Measurements from ENCODE around the gene PIGR. TPM values are rescaled to one million over a fixed set of nuclear protein-coding genes. Genes with fewer than 3 reads are reported as not detected.

The PIGR gene, protein sequence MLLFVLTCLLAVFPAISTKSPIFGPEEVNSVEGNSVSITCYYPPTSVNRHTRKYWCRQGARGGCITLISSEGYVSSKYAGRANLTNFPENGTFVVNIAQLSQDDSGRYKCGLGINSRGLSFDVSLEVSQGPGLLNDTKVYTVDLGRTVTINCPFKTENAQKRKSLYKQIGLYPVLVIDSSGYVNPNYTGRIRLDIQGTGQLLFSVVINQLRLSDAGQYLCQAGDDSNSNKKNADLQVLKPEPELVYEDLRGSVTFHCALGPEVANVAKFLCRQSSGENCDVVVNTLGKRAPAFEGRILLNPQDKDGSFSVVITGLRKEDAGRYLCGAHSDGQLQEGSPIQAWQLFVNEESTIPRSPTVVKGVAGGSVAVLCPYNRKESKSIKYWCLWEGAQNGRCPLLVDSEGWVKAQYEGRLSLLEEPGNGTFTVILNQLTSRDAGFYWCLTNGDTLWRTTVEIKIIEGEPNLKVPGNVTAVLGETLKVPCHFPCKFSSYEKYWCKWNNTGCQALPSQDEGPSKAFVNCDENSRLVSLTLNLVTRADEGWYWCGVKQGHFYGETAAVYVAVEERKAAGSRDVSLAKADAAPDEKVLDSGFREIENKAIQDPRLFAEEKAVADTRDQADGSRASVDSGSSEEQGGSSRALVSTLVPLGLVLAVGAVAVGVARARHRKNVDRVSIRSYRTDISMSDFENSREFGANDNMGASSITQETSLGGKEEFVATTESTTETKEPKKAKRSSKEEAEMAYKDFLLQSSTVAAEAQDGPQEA
- polyA plus RNA-seq (2014; cell fraction: cytosol; rRNA removed), result not detected in 2 replicates
- polyA plus RNA-seq (2014; cell fraction: nucleus; rRNA removed), result not detected in 2 replicates

DNA sequence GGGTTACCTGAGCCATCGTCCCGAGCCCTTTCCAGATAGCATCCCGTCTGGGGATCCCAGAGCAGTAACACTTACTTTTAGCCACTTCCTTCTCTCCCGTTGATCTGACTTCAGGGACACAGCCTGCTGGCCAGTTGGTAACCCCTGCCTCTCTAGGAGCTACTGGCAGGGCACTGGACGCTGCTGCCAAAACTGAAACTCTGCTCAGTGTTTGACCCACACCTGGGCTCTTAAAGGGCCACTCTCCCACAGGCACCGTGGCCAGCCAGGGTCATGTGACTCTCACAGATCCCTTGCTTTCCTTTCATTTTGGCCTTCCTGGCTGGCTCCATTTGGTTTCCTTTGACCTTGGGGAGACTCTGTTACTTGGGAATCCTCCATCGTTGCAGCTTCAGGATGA is at the start of gene PIGR:
PIGR (minus strand) TSS at position 206 of the 400 bp plus-strand sequence. CDS start 5,935 bp downstream, outside the sequence.
- no peak for DNase-seq (ENCODE audit: low spot score)

DNA sequence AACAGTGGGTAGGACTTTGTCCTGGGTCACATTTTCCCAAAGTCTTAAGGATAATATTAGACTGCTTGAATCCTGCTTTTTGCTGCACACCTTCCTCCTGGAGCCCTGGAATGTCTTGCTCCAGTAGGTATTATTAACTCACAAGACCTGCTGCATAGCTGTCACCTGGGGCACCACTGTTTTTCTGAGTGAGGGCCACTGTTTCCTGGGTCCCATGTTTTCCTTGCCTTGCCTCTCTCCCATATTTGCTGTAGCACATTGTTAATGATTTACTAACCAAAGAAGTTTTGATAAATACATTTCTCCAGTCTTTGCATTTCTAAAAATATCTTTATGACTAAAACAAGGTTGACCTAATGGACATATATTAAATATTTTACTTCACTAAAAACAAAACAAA is 46.5 kb upstream of the PIGR start:
- no peak for DNase-seq (ENCODE audit: low spot score)

DNA sequence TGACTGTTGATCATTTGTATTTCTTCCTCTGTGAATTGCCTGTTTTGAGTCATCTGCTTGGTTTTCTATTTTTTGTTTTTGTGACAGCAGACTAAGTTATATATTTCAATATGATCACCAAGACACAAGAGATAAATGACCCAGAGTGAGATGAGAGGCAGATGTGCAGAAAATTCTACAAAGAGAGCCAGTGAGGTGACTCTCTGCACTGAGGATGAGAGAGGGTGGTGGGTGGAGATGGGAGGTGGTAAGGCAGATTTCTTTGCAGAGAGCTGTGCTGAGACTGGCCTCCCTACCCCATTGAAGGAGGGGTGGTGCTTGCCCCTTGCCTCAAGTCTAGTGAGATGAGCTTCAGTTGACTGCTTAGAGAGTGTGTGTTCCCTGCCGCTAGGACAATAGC is 41.6 kb upstream of the PIGR start:
- no peak for DNase-seq (ENCODE audit: low spot score)

DNA sequence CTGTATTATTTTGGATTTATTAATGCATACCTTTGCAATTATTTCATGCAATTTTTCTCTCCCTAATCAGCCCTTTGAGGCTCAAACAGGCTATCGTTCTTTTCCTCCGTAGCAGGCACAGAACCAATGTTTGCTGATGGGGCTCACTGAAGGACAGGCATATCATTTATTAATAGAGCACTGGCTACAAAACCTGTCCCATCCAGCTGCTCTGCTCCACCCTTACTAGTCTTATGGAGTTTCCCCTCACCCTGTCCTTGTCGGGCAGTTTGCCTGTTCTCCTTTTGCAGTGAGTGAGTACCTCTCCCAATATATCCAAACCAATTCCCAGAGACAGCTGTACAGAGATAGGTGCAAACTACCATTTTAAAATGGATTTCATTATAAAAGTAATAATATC is 40.6 kb upstream of the PIGR start:
- no peak for DNase-seq (ENCODE audit: low spot score)

DNA sequence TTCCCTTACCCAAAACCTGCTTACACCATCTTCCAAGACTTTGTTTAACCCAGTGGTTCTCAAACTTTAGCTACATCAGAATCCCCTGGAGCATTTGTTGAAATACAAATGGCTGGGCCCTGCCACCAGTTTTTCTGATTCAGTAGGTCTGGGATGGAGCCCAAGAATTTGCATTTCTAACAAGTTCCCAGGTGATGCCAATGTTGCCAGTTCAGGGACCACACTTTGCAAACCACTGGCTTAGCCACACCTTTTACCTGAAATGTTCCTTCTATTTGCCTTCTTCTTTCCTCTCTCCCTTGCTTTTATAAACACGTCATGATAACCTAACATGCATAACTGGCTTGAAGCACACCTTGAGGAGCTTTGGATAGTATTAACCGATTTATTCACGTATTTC is 40.1 kb upstream of the PIGR start:
- no peak for DNase-seq (ENCODE audit: low spot score)

DNA sequence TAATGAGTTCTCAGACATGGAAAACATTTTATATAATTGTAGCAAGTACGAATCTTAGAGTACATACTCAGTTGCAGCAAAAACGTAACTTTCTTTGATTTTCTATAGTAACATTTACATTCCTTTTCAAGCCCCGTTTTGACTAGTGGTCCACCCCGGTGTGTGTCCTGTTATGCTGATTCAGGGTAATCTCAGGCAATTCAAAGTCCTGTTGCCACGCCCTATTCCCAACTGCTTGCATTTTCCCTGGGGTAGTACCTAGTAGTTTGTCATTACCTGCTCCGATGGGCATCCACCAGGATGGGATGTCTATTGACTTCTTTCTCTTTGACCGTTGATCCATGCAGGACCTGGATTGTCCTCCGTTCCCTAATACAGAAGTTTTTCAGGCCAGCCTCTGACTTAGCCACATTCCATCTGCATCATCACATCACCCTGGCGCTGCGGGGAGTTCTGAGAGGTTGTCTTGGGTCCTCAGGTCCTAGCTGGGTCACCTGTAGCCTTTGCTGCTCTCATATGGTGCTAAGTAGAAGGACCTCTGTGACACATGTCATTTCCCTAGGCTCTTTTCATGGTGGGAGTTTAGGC is 39.0 kb upstream of the PIGR start:
- DNase-seq (ENCODE audit: low spot score), result no peak

DNA sequence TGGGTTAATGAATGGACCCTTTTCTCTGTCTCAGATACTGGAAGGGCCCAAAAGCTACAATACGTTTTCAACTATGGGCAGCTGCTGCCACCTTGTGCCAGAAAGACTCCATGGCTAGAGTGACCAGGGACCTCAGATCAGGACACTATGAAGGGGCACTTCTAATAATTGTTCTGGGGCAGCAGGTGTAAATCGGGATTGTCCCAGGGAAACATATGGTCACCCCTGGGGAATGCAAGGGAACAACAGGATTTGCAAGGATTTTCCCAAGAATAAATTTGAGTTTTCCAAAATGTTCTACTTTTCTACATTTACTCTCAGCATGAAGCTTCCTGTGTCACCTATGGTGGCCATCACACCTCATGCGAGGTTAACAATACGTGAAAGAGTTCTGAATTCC is 36.0 kb upstream of the PIGR start:
- DNase-seq (ENCODE audit: low spot score), result peak; percentile 4

DNA sequence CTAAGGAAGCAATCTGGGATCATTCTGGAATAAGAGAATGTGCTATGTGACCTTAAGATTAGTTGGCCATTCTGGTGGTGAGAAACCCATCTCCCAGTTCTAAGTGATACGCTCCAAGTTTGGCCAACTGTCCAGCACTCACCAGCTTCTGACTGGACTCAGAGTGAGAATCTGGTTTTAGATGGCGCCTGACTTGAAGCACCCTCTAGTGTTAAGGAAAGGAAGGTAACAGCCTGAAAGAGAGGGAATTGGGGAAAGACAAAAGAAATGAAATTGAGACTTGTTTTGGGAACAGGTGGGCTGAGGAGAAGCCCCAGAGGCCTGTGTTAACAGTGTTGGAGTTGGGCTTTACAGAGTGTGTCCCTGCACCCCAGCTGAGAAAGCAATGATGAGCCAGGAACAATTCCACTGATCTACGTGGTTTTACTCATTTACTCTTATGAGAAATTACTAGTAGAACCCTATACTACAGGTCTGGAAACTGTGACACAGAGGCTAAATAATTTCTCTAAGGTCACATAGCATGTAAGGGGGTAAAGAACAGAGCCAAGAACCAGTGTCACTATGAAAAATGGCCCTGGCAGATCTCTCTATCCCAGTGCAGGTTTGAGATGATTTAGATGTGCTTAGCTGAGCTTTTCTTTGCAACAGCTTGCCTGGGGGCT is 33.2 kb upstream of the PIGR start:
- no peak for DNase-seq (ENCODE audit: low spot score)

DNA sequence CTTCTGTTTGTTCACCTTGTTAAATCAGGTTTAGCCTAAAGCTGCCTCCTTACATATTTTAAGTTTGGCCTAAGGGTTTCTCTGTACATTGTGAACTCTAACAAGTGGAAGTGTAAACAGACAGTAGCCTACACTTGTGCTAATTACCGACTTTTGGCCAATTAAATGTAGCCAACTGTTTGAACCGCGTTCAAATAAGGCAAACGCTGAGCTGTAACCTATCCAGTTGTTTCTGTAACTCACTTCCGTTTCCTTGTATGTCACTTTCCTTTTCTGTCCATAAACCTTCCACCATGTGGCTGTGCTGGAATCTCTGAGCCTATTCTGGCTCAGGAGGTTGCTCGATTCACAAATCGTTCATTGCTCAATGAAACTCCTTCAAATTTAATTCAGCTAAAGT is 32.0 kb upstream of the PIGR start:
- DNase-seq (ENCODE audit: low spot score), result no peak

DNA sequence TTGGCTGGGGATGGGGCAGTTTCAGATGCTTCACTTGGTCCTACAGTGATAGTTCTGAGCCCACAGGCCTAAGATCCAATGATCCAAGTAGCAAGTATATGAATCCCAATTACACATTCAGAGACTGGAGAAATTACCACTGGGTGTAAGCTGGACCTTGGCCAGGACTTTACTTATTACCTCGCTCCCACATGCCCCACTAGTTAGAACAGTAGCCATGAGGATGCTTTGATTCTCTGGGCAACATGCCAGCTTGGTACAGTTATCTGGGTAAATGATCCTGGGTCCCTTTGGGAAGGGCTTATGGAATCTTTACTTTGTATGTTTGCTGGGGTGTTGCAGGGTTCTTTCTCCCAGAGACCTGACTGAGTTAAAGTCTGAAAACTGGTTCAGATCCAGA is 29.0 kb upstream of the PIGR start:
- no peak for DNase-seq (ENCODE audit: low spot score)

DNA sequence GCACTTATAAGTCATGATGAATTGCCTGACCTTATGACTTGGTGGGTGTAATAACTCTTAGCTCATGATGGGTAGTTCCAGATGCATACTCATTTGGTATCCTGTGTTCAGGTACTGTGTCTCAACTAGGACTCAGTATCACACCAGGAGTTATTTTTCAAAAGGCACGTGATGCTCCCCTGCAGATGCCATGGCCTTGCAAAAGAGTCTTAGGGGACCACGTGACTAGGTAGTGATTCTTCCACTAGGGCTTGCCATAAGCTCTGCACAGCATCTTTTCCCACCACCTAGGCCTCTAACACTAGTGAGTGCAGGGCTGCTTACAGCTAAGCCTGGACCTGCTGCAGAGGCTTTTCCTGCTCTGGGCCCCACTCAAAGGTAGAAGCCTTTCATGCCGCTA is 27.9 kb upstream of the PIGR start:
- DNase-seq (ENCODE audit: low spot score), result no peak

DNA sequence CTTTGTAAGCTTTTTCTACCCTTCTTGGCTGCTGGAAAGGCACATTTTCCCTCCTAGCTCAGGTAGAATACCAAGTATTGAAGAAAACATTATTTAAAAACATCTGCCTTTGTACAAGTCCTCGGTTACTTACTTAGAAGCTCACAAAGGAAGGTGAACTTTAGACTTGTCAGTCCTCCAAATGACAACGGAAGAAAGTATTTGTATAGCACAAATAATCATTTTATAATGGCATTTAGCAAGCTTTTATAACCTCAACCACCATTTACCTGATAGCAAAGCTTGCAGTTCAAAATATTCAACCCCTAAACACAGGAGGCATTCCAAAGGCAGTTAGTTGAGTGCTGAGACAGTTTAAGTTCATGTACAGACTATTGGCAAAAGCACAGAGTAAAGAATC is 26.5 kb upstream of the PIGR start:
- DNase-seq (ENCODE audit: low spot score), result no peak

DNA sequence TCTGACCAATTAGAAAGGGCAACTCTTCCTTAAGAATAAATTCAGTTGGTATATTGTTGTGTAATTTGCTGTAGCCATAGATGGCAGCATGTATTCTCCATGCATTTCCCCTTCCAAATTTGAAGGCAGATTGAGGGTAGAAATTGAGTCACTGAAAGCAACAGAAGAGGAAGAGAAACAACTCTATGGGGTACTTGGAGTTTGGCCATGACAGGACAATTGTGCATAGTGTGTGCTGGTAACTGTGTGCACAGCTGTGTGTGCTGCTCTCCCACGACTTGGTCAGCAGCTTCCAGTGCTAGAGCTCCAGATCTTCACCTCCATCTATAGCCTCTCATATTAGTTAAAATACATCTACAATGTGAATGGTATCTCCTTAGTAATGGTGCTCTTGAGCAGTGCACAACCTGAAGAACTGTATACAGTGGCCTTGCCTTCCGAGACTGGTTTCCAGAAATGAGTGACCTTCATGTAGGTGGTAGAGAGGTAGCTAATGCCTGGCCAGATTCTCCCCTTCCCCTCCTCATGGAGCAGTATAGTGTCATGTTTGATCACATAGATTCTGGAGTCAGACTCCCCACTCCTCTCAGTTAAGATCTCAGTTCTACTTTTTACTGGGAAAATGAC is 24.9 kb upstream of the PIGR start:
- DNase-seq (ENCODE audit: low spot score), result no peak

DNA sequence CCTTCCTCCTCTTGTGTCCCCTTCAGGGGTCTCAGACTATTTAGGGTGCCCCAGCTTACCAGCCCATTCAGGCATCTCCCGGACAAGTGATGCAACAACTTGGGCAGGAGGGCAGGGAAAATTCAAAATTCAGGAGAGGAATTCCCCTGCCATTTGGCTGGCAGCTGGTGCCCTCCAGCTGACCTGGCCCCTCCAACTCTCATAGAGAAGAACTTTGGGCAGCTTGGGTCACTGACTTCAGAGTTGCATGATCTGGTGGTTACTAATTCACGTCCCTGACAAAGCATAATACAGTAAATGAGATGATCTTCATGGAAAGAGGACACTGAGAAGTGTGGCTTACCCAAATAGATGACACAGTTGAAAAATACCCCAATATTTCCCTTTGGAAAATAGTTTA is 24.2 kb upstream of the PIGR start, which contains the start of gene FCAMR:
FCAMR (minus strand) TSS at position 15 of the 400 bp plus-strand sequence. CDS start 335 bp downstream, outside the sequence.
- DNase-seq (ENCODE audit: low spot score), result no peak

DNA sequence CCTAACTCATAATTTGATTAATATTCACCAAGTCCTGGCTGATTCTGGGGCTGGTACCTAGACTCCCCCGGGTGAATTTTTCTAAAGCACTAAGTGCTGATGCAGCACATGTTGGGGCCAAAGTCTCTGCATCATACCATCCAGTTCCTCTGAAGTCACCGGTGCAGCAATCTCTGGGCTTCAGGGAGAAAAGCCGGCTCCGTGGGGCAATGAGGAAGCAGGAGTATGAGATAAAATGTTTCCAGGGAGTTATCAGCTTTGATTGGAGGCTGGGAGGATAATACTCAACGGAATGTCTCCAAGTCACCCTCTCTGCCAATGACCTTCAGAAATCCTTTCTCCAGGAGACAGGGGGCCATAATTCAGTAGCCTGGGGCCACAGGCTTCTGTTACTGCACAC is 22.8 kb upstream of the PIGR start:
- DNase-seq (ENCODE audit: low spot score), result no peak

DNA sequence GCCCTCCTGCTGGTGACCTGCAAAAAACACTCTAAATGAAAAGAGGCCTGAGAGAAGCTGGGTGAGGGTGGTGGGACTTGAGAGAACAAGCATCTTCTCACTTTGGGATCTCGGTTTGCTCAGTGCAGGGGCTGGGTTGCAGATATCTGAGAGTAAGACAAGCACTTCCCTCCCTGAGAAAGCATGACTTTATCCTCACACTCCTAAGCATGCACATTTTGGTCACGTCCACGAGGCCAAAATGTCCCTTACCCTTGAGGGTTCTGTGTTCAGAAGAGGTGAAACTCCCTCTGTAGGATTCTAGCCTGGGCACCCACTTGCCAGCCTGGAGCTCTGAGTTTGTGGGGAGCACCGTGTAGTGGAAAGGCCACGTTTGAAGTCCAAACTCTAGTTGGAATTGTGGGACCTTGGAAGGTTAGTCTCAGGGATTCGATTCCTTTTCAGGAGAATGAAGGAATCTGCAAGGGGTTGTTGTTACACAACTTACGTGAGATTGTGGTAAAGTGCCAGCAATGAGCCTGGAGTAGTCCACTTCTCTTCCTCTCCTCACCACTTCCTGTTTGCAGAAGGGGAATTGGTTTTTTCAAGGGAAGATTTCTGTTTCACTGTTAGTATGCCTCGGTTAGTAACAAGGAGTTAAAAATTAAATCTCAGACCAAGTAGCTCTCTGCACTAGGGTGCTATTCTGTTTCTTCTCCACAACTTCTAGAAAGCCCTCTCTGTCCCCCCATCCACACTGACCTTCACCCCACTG is 21.0 kb upstream of the PIGR start:
- no peak for DNase-seq (ENCODE audit: low spot score)

DNA sequence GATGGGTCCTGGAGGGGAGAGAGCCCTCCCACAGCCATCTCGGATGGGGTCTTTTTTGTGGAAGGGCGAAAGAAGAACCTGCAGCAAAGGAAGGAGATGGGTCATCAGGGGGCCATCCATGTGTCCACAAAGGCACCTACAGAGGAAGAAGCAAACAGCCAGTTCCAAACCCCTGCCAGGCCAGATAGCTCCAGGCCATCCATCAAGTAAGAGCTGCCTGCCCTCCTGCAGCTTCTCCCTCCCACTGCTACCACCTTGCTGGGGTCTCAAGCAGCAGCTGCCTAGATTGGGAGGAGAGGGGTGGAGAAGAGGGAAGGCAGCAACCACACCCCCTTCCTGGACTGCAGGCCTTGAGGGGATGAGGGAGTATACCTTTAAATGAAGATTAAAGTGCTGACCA is 19.5 kb upstream of the PIGR start:
- no peak for DNase-seq (ENCODE audit: low spot score)

DNA sequence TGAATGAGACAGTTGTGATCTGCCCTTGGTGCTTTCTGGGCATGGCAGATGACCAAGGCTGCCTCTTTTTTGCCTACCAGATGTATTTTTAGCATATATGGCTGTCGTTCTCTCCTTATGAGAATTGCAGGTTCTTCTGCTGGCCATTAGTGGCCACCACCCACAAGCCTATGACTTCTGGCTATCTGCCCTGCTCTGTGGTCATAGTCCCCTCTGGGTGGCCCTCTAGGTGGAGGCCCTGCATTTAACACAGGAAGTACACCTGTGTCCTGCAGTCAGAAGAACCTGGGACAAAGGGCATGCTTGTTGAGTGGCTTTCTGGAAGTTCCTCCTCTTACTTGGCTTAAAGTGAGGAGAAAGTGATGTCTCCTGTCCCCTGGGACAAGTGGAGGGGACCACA is 17.5 kb upstream of the PIGR start:
- DNase-seq (ENCODE audit: low spot score), result no peak

DNA sequence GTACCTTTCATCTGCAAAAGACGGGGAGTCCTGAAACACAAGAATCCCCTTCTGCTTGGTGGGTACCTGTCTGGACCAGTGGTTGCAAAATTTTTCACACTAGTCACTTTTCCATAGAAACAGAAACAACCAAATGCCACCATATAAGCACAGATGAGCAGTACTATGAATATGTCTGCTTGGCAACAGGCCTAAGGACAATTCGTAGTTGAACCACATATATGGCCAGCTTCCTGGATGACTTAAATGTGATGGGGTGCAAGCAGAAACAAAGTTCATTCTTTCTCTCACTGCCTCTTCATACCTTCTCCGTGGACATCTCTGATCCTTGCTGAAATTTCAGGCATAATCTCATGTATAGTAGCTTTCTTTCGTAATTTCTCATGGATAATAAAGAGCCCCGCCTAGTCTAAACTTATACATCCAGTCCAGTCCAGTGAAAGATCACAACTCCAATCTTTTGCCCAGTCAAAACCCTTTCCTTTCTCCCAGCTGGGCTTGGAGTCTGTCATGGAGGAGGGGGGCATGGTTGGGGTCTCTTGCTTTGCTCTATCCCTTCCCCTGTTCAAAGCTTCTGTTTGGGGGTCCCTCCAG is 16.9 kb upstream of the PIGR start:
- DNase-seq (ENCODE audit: low spot score), result no peak

DNA sequence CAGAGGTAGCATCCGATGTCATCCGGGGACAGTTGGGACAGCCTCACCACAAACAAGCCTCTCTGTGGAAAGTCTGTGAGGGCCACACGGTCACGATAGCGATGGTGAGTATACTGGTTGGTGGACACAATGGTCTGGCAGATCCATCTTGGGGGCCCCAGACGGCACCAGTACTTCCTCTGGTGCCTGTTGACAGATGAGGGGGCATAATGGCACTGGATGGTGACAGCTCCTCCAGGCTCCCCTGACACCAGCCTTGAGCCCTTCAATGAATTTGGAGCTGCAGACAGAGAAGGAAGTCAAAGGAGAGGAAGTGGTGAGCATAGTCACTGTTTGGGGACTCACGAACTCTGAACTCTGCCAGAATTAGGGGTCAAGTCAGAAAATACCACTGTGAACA is 16.0 kb upstream of the PIGR start:
- DNase-seq (ENCODE audit: low spot score), result no peak

Measured in SK-N-DZ (cell line).